HepG2 (cell line): ENCODE results near the gene CPNE4. TPM values are rescaled to one million over a fixed set of nuclear protein-coding genes. Genes with fewer than 3 reads are reported as not detected.

Experiments used
- ATAC-seq: fragments of 200-7000 bp; cut with Tn5 transposase; 3 replicates; pipeline ENCODE4 v1.9.1; 2020; ENCODE audit warnings: mild to moderate bottlenecking, moderate library complexity
- BruUV-seq: library from RNA; stranded (reverse); fragments of 400-500 nt; replicated peaks from 2 replicates; lab custom pipeline; 2021; lab: Mats Ljungman, UMichigan
- CTCF ChIA-PET: fragments of 300-600 bp; formaldehyde crosslinking; extraction: SDS; loops from one replicate; lab custom pipeline; 2021; ENCODE audit warnings: low total read pairs, inconsistent platforms, low intra/inter-chr PET ratio; lab: Yijun Ruan, JAX
- POLR2A ChIA-PET: fragments of 350-600 bp; sonication (Branson Sonifier 250); formaldehyde crosslinking; loops from one replicate; lab custom pipeline; 2020; ENCODE audit warnings: antibody characterized with exemption, inconsistent platforms; lab: Yijun Ruan, JAX
- DNase-seq: peaks from one replicate; pipeline ENCODE4 v3.0.0-alpha.2; 2015; ENCODE audit warnings: low spot score
- FAIRE-seq: peaks from 3 replicates; lab custom pipeline; 2011; peaks lifted over from hg19 to GRCh38; lab: Jason Lieb, UNC
- H2AFZ ChIP-seq: one replicate; pipeline ENCODE4 v1.6.1; 2011; ENCODE audit warnings: low read length, inconsistent platforms
- H3K27ac ChIP-seq: fragments of 300-600 bp; 3 replicates; pipeline ENCODE4 v1.8.0; 2011; ENCODE audit warnings: mixed run types, mild to moderate bottlenecking, mixed read lengths, low read length, inconsistent platforms; ENCODE audit not compliant: insufficient read depth; ENCODE audit errors: extremely low read length
- H3K27me3 ChIP-seq, 2 experiments: fragments of 200-600 bp in 1 of 2; 2 replicates in 1 of 2; 3 replicates in 1 of 2; pipeline versions ENCODE4 v1.6.0 to v1.8.0; 2011; ENCODE audit warnings: low read length in 2 of 2, mild to moderate bottlenecking in 2 of 2, moderate library complexity in 2 of 2, inconsistent platforms in 1 of 2; ENCODE audit not compliant: insufficient read depth in 2 of 2, control insufficient read depth in 1 of 2
- H3K36me3 ChIP-seq, 2 experiments: fragments of 200-600 bp in 1 of 2; replicated peaks in 1 of 2; 2 replicates in 1 of 2; 3 replicates in 1 of 2; pipeline versions ENCODE4 v1.5.1 to v1.8.0; 2011; ENCODE audit warnings: low read length in 2 of 2, inconsistent platforms in 1 of 2; ENCODE audit not compliant: insufficient read depth in 2 of 2, control insufficient read depth in 1 of 2
- H3K4me1 ChIP-seq: 2 replicates; pipeline ENCODE4 v1.5.1; 2012; ENCODE audit warnings: low read length, inconsistent platforms; ENCODE audit not compliant: insufficient read depth
- H3K4me2 ChIP-seq: 2 replicates; pipeline ENCODE4 v1.6.0; 2011; ENCODE audit warnings: low read depth, low read length, inconsistent platforms
- H3K4me3 ChIP-seq, 3 experiments: fragments of 200-600 bp in 1 of 3; sonication (generic), shearing (Covaris generic) in 1 of 3; replicated peaks in 1 of 3; 2 replicates each; pipeline ENCODE4 v1.5.1; 2011 to 2016; ENCODE audit warnings: low read length in 3 of 3, inconsistent platforms in 2 of 3, low read depth in 2 of 3, mild to moderate bottlenecking in 2 of 3, control low read depth in 1 of 3, mixed read lengths in 1 of 3; ENCODE audit not compliant: insufficient read depth in 1 of 3
- H3K79me2 ChIP-seq: one replicate; pipeline ENCODE4 v1.6.1; 2011; ENCODE audit warnings: low read length, inconsistent platforms; ENCODE audit not compliant: insufficient read depth
- H3K9ac ChIP-seq: 2 replicates; pipeline ENCODE4 v1.6.0; 2011; ENCODE audit warnings: mild to moderate bottlenecking, low read depth, low read length, inconsistent platforms; ENCODE audit not compliant: insufficient read depth
- H3K9me3 ChIP-seq: 2 replicates; pipeline ENCODE4 v1.5.1; 2012; ENCODE audit warnings: mild to moderate bottlenecking, low read length
- H4K20me1 ChIP-seq: 2 replicates; pipeline ENCODE4 v1.6.0; 2011; ENCODE audit warnings: inconsistent platforms, mild to moderate bottlenecking, low read length, moderate library complexity; ENCODE audit not compliant: insufficient read depth
- NCOA1 ChIP-seq: sonication (generic); formaldehyde crosslinking; IDR thresholded peaks from 2 replicates; pipeline ENCODE4 v1.9.0; 2021; ENCODE audit warnings: missing genetic modification reagents
- SALL1 ChIP-seq: sonication (generic); formaldehyde crosslinking; IDR thresholded peaks from 2 replicates; pipeline ENCODE4 v1.8.0; 2022; ENCODE audit warnings: mild to moderate bottlenecking, missing genetic modification reagents
- SPEN ChIP-seq: sonication (generic); formaldehyde crosslinking; IDR thresholded peaks from 2 replicates; pipeline ENCODE4 v1.5.1; 2020; ENCODE audit warnings: low read depth, mild to moderate bottlenecking, missing genetic modification reagents
- WIZ ChIP-seq: sonication (generic); formaldehyde crosslinking; IDR thresholded peaks from 2 replicates; pipeline ENCODE4 v1.5.1; 2020; ENCODE audit warnings: mild to moderate bottlenecking, missing genetic modification reagents
- ZC3H4 ChIP-seq: sonication (generic); formaldehyde crosslinking; IDR thresholded peaks from 2 replicates; pipeline ENCODE4 v1.4.0; 2020; ENCODE audit warnings: missing genetic modification reagents, borderline replicate concordance
- ZEB1 ChIP-seq: IDR thresholded peaks from 2 replicates; pipeline ENCODE4 v1.6.1; 2012; ENCODE audit warnings: mild to moderate bottlenecking, low read depth, inconsistent platforms; ENCODE audit not compliant: insufficient replicate concordance
- ZFP36L1 ChIP-seq: sonication (generic); formaldehyde crosslinking; IDR thresholded peaks from 2 replicates; pipeline ENCODE4 v1.8.0; 2022; ENCODE audit warnings: mild to moderate bottlenecking, missing genetic modification reagents, moderate library complexity
- ZNF768 ChIP-seq: sonication (generic); formaldehyde crosslinking; IDR thresholded peaks from 2 replicates; pipeline ENCODE4 v1.4.0; 2020; ENCODE audit warnings: missing genetic modification reagents
- ZSCAN25 ChIP-seq: sonication (generic); formaldehyde crosslinking; IDR thresholded peaks from 2 replicates; pipeline ENCODE4 v1.8.0; 2022; ENCODE audit warnings: mild to moderate bottlenecking, missing genetic modification reagents
- WGBS: methylation state at CpG from one replicate; pipeline ENCODE4 v1.1.6; 2017; ENCODE audit warnings: low lambda C conversion rate; 5-methylcytosine and 5-hydroxymethylcytosine counted together
- in situ Hi-C: cut with HindIII; loops from 2 replicates; pipeline ENCODE4 v1.10.0; 2017; ENCODE audit warnings: low pct_unique_long_range_greater_than_20kb; ENCODE audit not compliant: extremely low pct_ligation_motif_present
- intact Hi-C: fragments of 100-400 bp; cut with micrococcal nuclease; formaldehyde crosslinking; loops from one replicate; pipeline ENCODE4 v1.10.0; 2022; ENCODE audit not compliant: unreplicated experiment
- polyA plus RNA-seq, 8 experiments: library from polyadenylated mRNA; depleted of rRNA in 3 of 8; stranded (reverse) in 7 of 8; unstranded in 1 of 8; fragments of >200 nt; fragmentation: Illumina TruSeq in 4 of 8; extraction: Trizol in 4 of 8; gene quantifications; 2 replicates each; pipeline versions ENCODE4 v1.2.1 to v1.2.3, GENCODE V29; 2011 to 2016; ENCODE audit warnings: low read depth in 4 of 8, missing spikeins in 1 of 8, mixed read lengths in 1 of 8; ENCODE audit not compliant: insufficient read depth in 1 of 8
- total RNA-seq, 5 experiments: library from RNA; depleted of rRNA; stranded (reverse); fragments of >200 nt; fragmentation: Illumina TruSeq; extraction: Trizol; gene quantifications; 2 replicates each; pipeline ENCODE4 v1.2.3, GENCODE V29; 2016; ENCODE audit warnings: low read depth in 1 of 5
- TF ChIP-seq, protein P1 (sequence below): sonication (generic); formaldehyde crosslinking; IDR thresholded peaks from 2 replicates; pipeline ENCODE4 v1.5.0; 2020; ENCODE audit warnings: mild to moderate bottlenecking, missing genetic modification reagents, borderline replicate concordance

CPNE4 gene
- total and polyA plus RNA-seq, 2 of the 13 experiments (the other 11 are each of a cell fraction or from before 2014, with no cell fraction given): not detected

DNA sequence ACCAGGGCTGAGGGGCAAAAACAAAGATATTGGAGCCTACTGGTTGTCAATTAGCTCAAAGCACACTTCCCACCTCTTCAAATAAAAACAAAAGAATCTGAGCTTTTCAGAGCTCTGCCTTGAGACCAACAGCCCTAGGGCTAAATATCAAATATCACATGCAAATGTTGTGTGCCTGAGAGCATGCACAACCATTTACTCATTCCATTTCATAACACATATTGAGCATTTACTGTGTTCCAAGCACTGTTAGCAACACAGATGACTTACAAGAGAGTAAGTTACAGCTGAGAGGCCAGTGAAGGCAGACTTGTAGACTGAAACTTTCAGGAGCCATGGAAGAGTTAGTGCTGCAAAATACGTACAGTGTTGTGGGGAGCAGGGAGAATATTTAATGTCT lies 222.4 kb downstream of the CPNE4 start:
- Histone ChIP-seq H3K9ac (no peak overlapping the region), H4K20me1 (no peaks in the 10 kb centered on the region), H3K4me2 (no peak overlapping the region), H3K9me3 (no peaks in the 10 kb centered on the region), H3K4me1 (no peaks in the 10 kb centered on the region), H3K27ac (no peak overlapping the region)
- FAIRE-seq: no peak
- in situ Hi-C loops (no loop called here), intact Hi-C loops (no loop called here)
- TF ChIP-seq SALL1 (CRISPR knock-in tag) (no peak), ZEB1 (no peak), SPEN (CRISPR knock-in tag) (no peak), WIZ (CRISPR knock-in tag) (no peak), NCOA1 (CRISPR knock-in tag) (no peak), ZSCAN25 (CRISPR knock-in tag) (no peak), ZNF768 (CRISPR knock-in tag) (no peak), ZC3H4 (CRISPR knock-in tag) (no peak), ZFP36L1 (no peak)
- TF ChIP-seq, protein P1, sequence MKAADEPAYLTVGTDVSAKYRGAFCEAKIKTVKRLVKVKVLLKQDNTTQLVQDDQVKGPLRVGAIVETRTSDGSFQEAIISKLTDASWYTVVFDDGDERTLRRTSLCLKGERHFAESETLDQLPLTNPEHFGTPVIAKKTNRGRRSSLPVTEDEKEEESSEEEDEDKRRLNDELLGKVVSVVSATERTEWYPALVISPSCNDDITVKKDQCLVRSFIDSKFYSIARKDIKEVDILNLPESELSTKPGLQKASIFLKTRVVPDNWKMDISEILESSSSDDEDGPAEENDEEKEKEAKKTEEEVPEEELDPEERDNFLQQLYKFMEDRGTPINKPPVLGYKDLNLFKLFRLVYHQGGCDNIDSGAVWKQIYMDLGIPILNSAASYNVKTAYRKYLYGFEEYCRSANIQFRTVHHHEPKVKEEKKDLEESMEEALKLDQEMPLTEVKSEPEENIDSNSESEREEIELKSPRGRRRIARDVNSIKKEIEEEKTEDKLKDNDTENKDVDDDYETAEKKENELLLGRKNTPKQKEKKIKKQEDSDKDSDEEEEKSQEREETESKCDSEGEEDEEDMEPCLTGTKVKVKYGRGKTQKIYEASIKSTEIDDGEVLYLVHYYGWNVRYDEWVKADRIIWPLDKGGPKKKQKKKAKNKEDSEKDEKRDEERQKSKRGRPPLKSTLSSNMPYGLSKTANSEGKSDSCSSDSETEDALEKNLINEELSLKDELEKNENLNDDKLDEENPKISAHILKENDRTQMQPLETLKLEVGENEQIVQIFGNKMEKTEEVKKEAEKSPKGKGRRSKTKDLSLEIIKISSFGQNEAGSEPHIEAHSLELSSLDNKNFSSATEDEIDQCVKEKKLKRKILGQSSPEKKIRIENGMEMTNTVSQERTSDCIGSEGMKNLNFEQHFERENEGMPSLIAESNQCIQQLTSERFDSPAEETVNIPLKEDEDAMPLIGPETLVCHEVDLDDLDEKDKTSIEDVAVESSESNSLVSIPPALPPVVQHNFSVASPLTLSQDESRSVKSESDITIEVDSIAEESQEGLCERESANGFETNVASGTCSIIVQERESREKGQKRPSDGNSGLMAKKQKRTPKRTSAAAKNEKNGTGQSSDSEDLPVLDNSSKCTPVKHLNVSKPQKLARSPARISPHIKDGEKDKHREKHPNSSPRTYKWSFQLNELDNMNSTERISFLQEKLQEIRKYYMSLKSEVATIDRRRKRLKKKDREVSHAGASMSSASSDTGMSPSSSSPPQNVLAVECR: no peak
- TF ChIP-seq, all 625 proteins: peak for 0
- POLR2A ChIA-PET: no interaction called here
- no peaks in the 10 kb centered on the region for H3K79me2 ChIP-seq
- no peak for DNase-seq
- no peaks in the 10 kb centered on the region for H3K27me3 ChIP-seq
- H3K4me3 ChIP-seq: no peak overlapping the region
- no peaks in the 10 kb centered on the region for H3K36me3 ChIP-seq
- no peak for ATAC-seq
- H2AFZ ChIP-seq: no peak overlapping the region
- CTCF ChIA-PET: no interaction called here
- WGBS: 0% methylated on average over 1 of the region's 1 CpG
- BruUV-seq: no TSS peak
